NK-92 (cell line): ENCODE measurements around the gene IRX4.

Source experiments
- DNase-seq: peaks from one replicate; lab custom pipeline; 2025; ENCODE audit not compliant: unreplicated experiment; lab: John Stamatoyannopoulos, UW

The IRX4 gene

GRCh38 chr5:1840741-1841521, 41.8 kb downstream of the IRX4 start:
- DNase-seq: no peak

GRCh38 chr5:1840071-1840547, 42.6 kb downstream of the IRX4 start:
- no peak for DNase-seq

GRCh38 chr5:1838013-1838412, 44.7 kb downstream of the IRX4 start:
- no peak for DNase-seq

DNA sequence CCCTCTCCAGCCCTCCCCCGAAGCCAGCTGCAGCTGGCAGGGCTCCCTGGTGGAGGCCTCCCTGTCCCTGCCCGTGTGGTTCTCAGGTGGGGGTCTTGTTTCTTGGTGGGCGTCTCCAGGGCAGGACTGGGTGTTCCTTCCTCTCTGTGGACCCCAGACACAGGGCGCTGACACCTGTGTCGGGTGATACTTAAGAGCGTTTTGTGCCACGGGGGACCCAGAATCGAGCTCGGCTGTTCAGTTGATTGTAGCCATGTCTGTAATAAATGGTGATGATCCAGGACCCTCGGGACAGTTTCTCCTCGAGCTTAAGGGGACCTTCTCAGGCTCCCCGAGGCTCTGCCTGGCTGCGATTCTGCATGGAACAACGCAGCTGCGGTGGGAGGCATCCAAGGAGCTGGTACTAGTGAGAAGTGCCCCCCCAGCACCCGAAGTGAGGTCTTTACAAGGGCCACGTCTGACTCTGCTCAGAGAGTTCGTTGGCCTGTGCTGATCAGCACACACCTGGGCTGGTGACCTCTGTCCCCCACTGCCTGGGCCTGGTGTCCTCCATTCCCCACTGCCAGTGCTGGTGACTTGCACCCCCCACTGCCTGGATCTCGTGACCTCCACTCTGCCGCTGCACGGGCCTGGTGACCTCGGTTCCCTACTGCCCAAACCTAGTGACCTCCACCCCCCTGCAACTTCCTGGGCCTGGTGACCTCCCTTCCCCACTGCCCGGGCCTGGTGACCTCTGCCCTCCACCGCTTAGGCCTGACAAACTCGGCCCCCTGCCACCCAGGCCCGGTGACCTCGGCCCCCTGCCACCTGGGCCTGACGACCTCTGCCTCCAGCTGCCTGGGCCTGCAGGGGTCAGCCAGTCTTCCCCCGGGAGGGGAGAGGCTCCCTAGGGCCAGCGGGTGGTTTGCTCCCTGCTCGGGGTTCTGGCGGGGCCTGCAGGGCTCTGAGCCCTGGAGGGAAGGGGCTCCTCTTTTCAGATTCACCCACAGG, 45.5 kb downstream of the IRX4 start:
- no peak for DNase-seq

GRCh38 chr5:1836176-1836890, 46.4 kb downstream of the IRX4 start:
- no peak for DNase-seq

- DNase-seq: no peak
These were observed 47.3 kb downstream of the IRX4 start for GRCh38 chr5:1835431-1835830.

DNA sequence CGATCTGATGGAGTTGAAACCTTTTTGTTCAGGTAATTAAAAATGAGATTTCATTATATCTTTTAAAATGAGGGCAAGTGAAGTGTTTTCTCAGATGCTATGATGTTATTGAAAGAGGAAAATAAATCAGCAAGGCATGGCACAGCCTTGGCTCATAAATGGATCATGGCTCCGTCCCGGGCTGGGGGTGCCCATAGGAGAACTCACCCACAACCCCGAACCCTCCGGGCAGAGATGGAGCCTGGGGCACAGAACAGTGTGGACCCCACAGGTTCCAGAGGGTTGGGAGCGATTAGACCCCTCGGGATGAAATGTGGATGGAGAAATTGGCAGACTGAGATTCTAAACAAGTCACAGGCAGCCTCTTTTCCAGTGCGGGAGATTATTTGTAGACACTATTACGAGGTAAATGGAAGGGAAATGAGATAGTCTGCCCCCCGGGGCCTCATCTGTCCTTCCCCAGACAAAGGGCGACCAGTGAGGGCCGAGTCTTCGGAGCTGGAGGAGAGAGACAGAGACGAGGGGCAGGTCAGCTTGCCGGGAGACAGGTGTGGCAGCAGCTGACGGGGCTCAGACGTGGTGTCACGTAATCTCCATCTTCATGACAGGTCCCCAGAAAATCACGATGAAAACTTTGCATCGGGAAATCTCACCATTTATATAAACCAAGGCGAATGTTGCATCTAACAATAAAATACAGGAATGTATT, 47.9 kb downstream of the IRX4 start:
- DNase-seq: no peak

- no peak for DNase-seq
These were observed 48.6 kb downstream of the IRX4 start for GRCh38 chr5:1834022-1834551.

GRCh38 chr5:1833264-1834021, 49.3 kb downstream of the IRX4 start:
- no peak for DNase-seq

DNA sequence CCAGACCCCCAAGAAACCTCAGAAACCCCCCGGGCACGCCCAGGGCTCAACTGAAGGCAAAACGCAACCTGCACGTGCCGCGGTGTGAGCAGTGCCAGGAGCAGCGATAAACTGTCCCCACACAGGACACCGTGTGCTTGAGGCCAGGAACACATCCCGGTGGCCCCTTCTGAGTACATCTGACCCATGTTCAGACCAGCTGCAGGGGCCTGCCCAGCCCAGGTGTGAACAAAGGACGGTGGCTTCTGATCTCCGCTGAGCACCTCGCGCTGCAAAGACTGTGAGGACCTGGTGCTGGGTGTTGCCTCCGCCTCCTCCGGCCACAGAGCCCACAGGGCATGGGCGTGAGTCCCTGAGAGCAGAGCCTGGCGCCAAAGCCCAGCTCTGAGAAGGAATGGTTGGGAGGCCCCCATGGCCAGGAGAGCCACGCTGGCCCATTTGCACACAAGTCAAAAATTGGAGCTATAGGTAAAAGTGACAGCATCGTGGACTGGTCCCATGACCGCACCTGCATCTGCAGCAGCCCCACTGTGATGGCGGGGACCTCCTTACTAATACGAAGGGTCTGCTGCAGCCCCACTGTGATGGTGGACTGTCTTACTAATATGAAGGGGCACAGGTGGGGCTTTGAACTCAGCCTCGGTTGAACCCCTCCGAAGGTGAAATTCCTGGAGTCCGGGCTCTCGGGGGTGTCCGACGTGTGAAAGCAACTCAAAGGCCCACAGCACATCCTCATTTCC, 50.0 kb downstream of the IRX4 start:
- DNase-seq: no peak

- no peak for DNase-seq
These were observed 50.9 kb downstream of the IRX4 start for GRCh38 chr5:1831677-1832313.

- no peak for DNase-seq
These were observed 51.5 kb downstream of the IRX4 start for GRCh38 chr5:1831257-1831656.

DNA sequence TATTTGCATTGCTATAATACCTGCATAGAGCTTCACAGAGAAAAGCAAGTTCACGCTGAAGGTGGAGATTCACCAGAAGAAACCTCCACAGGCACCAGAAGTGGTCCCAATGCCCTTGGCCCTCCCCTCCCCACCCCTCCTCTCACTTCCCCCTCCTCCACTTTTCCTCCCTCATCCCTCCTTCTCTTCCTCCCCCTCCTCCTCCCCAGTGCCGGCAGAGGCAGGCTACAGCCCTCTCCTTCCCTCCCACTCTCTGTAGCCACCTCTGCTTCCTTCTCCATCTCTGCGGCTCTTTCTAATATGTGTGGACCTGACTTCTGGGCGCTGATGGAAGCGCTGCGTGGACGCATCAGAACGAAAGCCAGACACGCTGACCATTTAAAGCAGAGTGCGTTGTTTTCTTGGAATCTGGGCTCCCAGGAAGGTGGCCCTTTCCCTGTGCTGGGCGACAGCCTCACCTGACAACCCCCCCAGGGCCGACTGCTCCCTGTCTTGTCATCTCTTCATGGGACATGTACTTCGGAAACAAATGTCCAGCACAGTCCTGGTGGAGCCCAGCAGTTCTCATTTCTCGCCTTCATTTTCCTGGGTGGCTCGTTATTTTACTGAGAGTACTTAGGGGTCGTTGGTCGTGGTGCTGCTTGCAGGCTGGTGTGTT, 52.0 kb downstream of the IRX4 start:
- DNase-seq: no peak

GRCh38 chr5:1827886-1828397, 54.8 kb downstream of the IRX4 start:
- DNase-seq: no peak
